ENCODE data around the gene MS4A4A.
A peak's percentile ranks its signal among the peaks of the same experiment; 100 is the strongest.
"Not testable (repeated sequence)": the region's sequence is repeated elsewhere in the genome, so short reads cannot be mapped to it uniquely, and the experiment has no call there.

Gene MS4A4A

DNA sequence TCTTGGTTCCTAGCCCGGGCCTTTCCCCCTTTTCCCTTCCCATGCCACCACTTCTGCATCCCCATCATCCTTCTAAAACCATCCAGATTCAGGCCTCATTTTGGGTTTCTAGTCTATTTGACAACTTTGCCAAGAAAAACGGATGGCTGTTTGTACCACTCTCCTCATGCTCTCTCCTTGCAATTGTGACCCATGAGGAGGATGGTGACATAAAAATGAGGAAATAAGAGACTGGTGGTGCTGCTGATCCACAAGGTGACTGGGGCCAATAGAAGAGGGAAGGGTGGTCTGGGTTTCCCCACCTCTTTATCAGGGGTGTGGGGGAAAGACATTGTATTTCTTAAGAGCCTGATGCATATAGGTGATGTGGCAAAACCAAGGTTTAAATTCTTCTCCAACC is 1.0 kb downstream of the MS4A4A start:
- Mint-ChIP-seq H3K9me3 (ENCODE audit: low read depth) (no peaks in the 10 kb centered on the region), H3K36me3 (no peaks in the 10 kb centered on the region), H3K27me3 (peaks cover 8% of the 10 kb centered on the region), H3K4me1 (ENCODE audit: low read depth) (no peaks in the 10 kb centered on the region), H3K4me3 (no peak overlapping the region), H3K27ac (no peak overlapping the region)

DNA sequence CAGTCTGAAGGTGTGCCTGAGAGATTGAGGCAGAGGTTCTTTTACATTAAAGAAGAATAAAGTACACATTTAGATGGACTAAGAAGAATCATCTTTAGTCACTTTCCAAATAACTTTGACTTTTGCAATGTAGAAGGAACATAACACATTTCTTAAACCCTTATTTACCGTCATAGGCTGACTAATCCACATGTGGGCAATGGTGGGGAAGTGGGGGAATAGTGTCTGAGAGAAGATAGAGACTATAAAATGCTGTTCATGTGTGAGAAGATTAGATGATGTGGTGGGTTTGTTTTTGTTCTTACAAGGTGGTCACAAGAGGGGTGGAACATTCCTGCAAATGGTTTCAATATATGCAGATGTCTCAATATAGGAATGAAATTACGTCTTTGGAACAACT is 1.8 kb downstream of the MS4A4A start:
- Mint-ChIP-seq H3K36me3 (no peaks in the 10 kb centered on the region), H3K9me3 (ENCODE audit: low read depth) (no peaks in the 10 kb centered on the region), H3K4me1 (ENCODE audit: low read depth) (no peaks in the 10 kb centered on the region), H3K27me3 (peaks cover 8% of the 10 kb centered on the region), H3K27ac (no peak overlapping the region), H3K4me3 (no peak overlapping the region)

- H3K27me3 Mint-ChIP-seq; H3K36me3 Mint-ChIP-seq; H3K4me1 Mint-ChIP-seq (ENCODE audit: low read depth); H3K27ac Mint-ChIP-seq; H3K4me3 Mint-ChIP-seq; H3K9me3 Mint-ChIP-seq (ENCODE audit: low read depth): not testable (repeated sequence)
These were observed 5.1 kb downstream of the MS4A4A start for GRCh38 chr11:60285411-60286126.

DNA sequence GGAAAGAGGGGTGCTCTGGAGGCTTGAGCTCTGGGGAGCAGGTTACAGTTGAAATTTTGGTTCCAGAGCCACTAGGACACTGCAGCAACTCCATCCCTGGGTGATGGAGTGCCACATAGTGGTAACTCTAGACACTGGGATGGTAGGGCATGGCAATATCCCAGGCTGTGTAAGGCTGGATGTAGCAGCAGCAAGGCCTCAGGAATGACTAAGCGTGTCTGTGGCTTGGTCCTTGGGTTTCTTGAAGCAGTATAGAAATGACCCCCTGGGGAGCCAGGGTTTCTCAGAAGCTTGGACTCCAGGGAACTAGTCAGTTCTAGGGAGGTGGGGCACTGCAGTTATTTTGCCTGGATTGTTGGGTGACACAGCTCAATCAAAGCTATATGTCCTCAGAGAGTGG is 8.1 kb downstream of the MS4A4A start:
- no peak overlapping the region for H3K27ac Mint-ChIP-seq
- H3K4me1 Mint-ChIP-seq (ENCODE audit: low read depth): no peaks in the 10 kb centered on the region
- H3K36me3 Mint-ChIP-seq: no peaks in the 10 kb centered on the region
- H3K4me3 Mint-ChIP-seq: no peak overlapping the region
- peaks cover 3% of the 10 kb centered on the region for H3K27me3 Mint-ChIP-seq
- H3K9me3 Mint-ChIP-seq (ENCODE audit: low read depth): peaks cover 7% of the 10 kb centered on the region

- Mint-ChIP-seq H3K27me3 (peaks cover 3% of the 10 kb centered on the region), H3K36me3 (no peaks in the 10 kb centered on the region), H3K9me3 (ENCODE audit: low read depth) (peaks cover 7% of the 10 kb centered on the region), H3K4me1 (ENCODE audit: low read depth) (no peaks in the 10 kb centered on the region), H3K27ac (no peak overlapping the region), H3K4me3 (no peak overlapping the region)
These were observed 11.7 kb downstream of the MS4A4A start for GRCh38 chr11:60292145-60292544.

GRCh38 chr11:60301178-60301577 is 20.7 kb downstream of the MS4A4A start:
- Mint-ChIP-seq H3K36me3 (no peaks in the 10 kb centered on the region), H3K4me3 (no peak overlapping the region), H3K4me1 (ENCODE audit: low read depth) (no peaks in the 10 kb centered on the region), H3K27me3 (peaks cover 1% of the 10 kb centered on the region), H3K27ac (no peak overlapping the region), H3K9me3 (ENCODE audit: low read depth) (no peaks in the 10 kb centered on the region)

GRCh38 chr11:60301884-60302283 is 21.4 kb downstream of the MS4A4A start:
- H3K27me3 Mint-ChIP-seq; H3K4me3 Mint-ChIP-seq; H3K4me1 Mint-ChIP-seq (ENCODE audit: low read depth); H3K36me3 Mint-ChIP-seq; H3K27ac Mint-ChIP-seq; H3K9me3 Mint-ChIP-seq (ENCODE audit: low read depth): not testable (repeated sequence)

DNA sequence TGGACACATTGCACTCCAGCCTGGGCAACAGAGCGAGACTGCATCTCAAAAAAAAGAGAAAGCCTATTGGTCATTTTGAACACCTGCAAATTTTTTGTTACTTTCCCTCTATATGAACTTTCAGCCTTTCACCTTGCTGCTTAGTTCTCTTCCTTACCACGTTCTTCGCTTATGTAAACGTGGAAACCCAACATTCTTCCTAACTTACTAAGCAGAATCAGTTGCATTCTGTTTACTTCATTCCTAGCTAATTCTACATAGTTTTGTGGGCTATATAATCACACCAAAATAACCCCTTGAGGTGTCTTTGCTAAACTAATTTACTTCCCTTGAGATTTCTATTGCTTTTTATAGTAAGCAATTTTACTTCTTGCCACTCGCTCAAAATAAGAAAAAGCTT is 23.2 kb downstream of the MS4A4A start:
- Mint-ChIP-seq H3K27me3 (peaks cover 5% of the 10 kb centered on the region), H3K4me1 (ENCODE audit: low read depth) (peaks cover 4% of the 10 kb centered on the region), H3K9me3 (ENCODE audit: low read depth) (no peaks in the 10 kb centered on the region), H3K4me3 (no peak overlapping the region), H3K27ac (no peak overlapping the region), H3K36me3 (no peaks in the 10 kb centered on the region)

DNA sequence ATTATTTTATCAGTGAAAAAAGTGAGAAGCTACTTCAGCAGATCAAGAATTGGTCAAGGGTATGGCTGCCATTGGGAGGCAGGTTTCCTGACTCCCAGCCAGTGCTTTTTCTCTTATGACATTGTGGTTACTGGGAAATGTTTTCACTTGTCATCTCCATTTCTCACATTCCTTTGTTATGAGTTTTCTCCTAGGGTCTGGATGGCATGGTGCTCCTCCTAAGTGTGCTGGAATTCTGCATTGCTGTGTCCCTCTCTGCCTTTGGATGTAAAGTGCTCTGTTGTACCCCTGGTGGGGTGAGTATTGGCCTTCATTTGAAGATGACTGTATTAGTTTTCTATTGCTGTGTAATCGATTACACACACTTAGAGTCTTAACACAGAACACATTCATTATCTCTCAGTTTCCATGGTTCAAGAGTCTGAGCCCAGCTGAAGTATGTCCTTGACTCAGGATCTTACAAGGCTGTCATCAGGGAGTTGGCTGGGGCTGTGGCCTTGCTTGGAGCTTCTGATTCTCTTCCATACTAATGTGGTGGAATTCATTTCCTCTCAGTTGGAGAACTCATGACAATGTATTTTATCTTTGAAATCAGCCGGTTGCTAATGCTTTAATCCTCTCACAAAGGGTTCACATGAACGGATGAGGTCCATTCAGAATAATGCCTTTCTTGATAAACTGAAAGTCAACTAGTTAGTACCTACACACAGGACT is 25.6 kb downstream of the MS4A4A start:
- Mint-ChIP-seq H3K4me1 (ENCODE audit: low read depth) (peaks cover 4% of the 10 kb centered on the region), H3K4me3 (no peak overlapping the region), H3K27ac (no peak overlapping the region), H3K27me3 (peaks cover 8% of the 10 kb centered on the region), H3K9me3 (ENCODE audit: low read depth) (no peaks in the 10 kb centered on the region), H3K36me3 (no peaks in the 10 kb centered on the region)

- Mint-ChIP-seq H3K4me1 (ENCODE audit: low read depth) (peaks cover 4% of the 10 kb centered on the region), H3K9me3 (ENCODE audit: low read depth) (no peaks in the 10 kb centered on the region), H3K27me3 (peaks cover 8% of the 10 kb centered on the region), H3K4me3 (no peak overlapping the region), H3K27ac (peak overlapping the region; percentile 80), H3K36me3 (no peaks in the 10 kb centered on the region)
These were observed 27.2 kb downstream of the MS4A4A start for GRCh38 chr11:60307507-60308195.

GRCh38 chr11:60310407-60310998 is 30.0 kb downstream of the MS4A4A start:
- no peaks in the 10 kb centered on the region for H3K36me3 Mint-ChIP-seq
- H3K27me3 Mint-ChIP-seq: peaks cover 10% of the 10 kb centered on the region
- no peak overlapping the region for H3K27ac Mint-ChIP-seq
- H3K9me3 Mint-ChIP-seq (ENCODE audit: low read depth): no peaks in the 10 kb centered on the region
- H3K4me1 Mint-ChIP-seq (ENCODE audit: low read depth): peaks cover 4% of the 10 kb centered on the region
- no peak overlapping the region for H3K4me3 Mint-ChIP-seq

DNA sequence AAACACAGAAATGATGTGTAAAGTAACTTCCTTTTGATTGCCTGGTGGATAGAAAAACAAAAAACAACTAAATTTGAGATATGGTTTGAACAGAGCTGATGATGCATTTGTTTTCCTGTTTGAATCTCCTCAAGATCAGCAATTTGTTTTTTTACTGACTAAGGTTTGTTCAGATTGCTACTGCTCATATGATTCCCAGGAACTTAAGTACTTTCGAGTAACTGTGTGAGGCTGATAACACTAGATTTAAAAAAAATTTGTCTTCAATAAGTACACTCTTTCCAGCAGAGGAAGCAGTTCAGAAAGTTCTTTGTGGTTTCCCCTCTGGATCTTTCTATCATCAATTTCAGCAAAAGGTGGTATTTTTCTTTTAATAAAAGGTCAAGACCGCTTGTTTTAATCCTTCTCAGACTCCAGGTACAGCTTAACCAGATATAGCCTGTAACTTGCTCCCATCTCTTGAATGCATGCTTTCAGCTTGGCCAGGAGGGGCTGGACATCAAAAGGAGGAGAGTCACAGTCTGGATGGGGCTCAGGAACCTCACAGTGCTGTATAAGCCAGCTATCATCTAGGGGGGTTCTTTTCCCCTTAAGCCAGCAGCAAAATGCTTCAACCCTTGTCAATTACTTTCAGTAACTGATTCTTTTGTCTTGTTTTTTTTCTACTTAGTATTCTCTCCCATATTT is 34.3 kb downstream of the MS4A4A start:
- no peaks in the 10 kb centered on the region for H3K4me1 Mint-ChIP-seq (ENCODE audit: low read depth)
- H3K4me3 Mint-ChIP-seq: no peak overlapping the region
- H3K27me3 Mint-ChIP-seq: peaks cover 4% of the 10 kb centered on the region
- H3K36me3 Mint-ChIP-seq: no peaks in the 10 kb centered on the region
- peaks cover 2% of the 10 kb centered on the region for H3K9me3 Mint-ChIP-seq (ENCODE audit: low read depth)
- no peak overlapping the region for H3K27ac Mint-ChIP-seq

- Mint-ChIP-seq H3K9me3 (ENCODE audit: low read depth) (peaks cover 10% of the 10 kb centered on the region), H3K4me1 (ENCODE audit: low read depth) (no peaks in the 10 kb centered on the region), H3K4me3 (no peak overlapping the region), H3K27me3 (peaks cover 5% of the 10 kb centered on the region), H3K36me3 (peaks cover 1% of the 10 kb centered on the region), H3K27ac (no peak overlapping the region)
These were observed 35.4 kb downstream of the MS4A4A start for GRCh38 chr11:60315871-60316270.

GRCh38 chr11:60316317-60316716 is 35.9 kb downstream of the MS4A4A start:
- Mint-ChIP-seq H3K27me3 (peaks cover 6% of the 10 kb centered on the region), H3K4me1 (ENCODE audit: low read depth) (no peaks in the 10 kb centered on the region)

GRCh38 chr11:60318726-60319125 is 38.3 kb downstream of the MS4A4A start:
- Mint-ChIP-seq H3K36me3 (peaks cover 3% of the 10 kb centered on the region), H3K27me3 (peaks cover 14% of the 10 kb centered on the region), H3K4me3 (no peak overlapping the region), H3K4me1 (ENCODE audit: low read depth) (no peaks in the 10 kb centered on the region), H3K27ac (no peak overlapping the region), H3K9me3 (ENCODE audit: low read depth) (peaks cover 18% of the 10 kb centered on the region)

More at GRCh38 chr11:60316317-60316716, 35.9 kb downstream of the MS4A4A start:
- Mint-ChIP-seq H3K27ac (no peak overlapping the region), H3K4me3 (no peak overlapping the region), H3K9me3 (ENCODE audit: low read depth) (peaks cover 14% of the 10 kb centered on the region), H3K36me3 (peaks cover 3% of the 10 kb centered on the region)

All from activated naive CD8-positive, alpha-beta T cell (primary cell).